ENCODE measurements around the gene HSD3B7.

Gene HSD3B7

DNA sequence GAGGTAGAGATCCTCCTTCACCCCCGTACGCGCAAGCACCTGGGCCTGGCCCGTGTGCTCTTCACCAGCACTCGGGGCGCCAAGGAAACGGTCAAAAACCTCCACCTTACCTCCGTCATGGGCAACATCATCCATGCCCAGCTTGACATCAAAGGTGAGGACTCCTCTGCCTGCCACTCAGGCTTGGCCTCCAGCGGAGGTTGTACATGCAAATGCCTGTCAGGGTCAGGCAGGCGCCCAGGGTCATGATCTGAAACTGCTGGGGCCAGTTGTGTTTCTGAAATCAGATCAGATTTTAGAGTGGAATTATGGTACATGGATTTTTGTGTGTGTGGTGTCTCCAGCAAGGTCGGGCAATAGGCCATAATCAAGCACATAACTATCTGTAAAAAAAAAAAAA is 23.6 kb upstream of the HSD3B7 start (continued):
- TF ChIP-seq, protein P1, sequence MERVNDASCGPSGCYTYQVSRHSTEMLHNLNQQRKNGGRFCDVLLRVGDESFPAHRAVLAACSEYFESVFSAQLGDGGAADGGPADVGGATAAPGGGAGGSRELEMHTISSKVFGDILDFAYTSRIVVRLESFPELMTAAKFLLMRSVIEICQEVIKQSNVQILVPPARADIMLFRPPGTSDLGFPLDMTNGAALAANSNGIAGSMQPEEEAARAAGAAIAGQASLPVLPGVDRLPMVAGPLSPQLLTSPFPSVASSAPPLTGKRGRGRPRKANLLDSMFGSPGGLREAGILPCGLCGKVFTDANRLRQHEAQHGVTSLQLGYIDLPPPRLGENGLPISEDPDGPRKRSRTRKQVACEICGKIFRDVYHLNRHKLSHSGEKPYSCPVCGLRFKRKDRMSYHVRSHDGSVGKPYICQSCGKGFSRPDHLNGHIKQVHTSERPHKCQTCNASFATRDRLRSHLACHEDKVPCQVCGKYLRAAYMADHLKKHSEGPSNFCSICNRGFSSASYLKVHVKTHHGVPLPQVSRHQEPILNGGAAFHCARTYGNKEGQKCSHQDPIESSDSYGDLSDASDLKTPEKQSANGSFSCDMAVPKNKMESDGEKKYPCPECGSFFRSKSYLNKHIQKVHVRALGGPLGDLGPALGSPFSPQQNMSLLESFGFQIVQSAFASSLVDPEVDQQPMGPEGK (CRISPR knock-in tag; IDR thresholded peaks at IDR 0.05; ENCODE audit: borderline replicate concordance): no peak
- TF ChIP-seq, protein P2, sequence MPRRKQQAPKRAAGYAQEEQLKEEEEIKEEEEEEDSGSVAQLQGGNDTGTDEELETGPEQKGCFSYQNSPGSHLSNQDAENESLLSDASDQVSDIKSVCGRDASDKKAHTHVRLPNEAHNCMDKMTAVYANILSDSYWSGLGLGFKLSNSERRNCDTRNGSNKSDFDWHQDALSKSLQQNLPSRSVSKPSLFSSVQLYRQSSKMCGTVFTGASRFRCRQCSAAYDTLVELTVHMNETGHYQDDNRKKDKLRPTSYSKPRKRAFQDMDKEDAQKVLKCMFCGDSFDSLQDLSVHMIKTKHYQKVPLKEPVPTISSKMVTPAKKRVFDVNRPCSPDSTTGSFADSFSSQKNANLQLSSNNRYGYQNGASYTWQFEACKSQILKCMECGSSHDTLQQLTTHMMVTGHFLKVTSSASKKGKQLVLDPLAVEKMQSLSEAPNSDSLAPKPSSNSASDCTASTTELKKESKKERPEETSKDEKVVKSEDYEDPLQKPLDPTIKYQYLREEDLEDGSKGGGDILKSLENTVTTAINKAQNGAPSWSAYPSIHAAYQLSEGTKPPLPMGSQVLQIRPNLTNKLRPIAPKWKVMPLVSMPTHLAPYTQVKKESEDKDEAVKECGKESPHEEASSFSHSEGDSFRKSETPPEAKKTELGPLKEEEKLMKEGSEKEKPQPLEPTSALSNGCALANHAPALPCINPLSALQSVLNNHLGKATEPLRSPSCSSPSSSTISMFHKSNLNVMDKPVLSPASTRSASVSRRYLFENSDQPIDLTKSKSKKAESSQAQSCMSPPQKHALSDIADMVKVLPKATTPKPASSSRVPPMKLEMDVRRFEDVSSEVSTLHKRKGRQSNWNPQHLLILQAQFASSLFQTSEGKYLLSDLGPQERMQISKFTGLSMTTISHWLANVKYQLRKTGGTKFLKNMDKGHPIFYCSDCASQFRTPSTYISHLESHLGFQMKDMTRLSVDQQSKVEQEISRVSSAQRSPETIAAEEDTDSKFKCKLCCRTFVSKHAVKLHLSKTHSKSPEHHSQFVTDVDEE (CRISPR knock-in tag; IDR thresholded peaks at IDR 0.05): no peak

DNA sequence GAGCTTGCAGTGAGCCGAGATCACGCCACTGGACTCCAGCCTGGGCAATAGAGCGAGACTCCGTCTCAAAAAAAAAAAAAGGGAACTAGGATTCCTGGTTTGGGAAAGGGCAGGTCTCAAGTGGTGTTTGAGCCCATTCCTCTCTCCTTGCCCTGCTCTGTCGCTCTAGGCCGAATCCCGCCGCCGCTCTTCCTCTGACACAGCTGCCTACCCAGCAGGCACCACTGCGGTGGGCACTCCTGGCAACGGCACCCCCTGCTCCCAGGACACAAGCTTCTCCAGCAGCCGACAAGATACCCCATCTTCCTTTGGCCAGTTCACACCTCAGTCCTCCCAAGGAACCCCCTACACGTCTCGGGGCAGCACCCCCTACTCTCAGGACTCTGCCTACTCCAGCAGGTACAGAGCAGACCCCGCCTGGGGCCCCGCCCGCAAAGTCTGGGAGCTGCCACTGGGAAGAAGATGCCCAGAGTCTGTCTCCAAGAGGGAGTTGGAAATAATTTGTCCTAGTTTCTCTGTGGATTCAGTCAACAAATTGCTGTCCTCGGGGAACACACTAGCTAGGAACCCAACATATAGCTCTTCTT is 21.0 kb upstream of the HSD3B7 start:
- ATAC-seq: no peak
- TF ChIP-seq, protein P3, sequence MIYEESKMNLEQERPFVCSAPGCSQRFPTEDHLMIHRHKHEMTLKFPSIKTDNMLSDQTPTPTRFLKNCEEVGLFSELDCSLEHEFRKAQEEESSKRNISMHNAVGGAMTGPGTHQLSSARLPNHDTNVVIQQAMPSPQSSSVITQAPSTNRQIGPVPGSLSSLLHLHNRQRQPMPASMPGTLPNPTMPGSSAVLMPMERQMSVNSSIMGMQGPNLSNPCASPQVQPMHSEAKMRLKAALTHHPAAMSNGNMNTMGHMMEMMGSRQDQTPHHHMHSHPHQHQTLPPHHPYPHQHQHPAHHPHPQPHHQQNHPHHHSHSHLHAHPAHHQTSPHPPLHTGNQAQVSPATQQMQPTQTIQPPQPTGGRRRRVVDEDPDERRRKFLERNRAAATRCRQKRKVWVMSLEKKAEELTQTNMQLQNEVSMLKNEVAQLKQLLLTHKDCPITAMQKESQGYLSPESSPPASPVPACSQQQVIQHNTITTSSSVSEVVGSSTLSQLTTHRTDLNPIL (CRISPR knock-in tag; IDR thresholded peaks at IDR 0.05; ENCODE audit: low read depth): no peak
- TF ChIP-seq BACH2 (CRISPR knock-in tag; IDR thresholded peaks at IDR 0.05; ENCODE audit: borderline replicate concordance): no peak
- TF ChIP-seq GLIS3 (CRISPR knock-in tag; IDR thresholded peaks at IDR 0.05): no peak
- TF ChIP-seq SNAI2 (CRISPR knock-in tag; IDR thresholded peaks at IDR 0.05): no peak
- TF ChIP-seq, protein P4, sequence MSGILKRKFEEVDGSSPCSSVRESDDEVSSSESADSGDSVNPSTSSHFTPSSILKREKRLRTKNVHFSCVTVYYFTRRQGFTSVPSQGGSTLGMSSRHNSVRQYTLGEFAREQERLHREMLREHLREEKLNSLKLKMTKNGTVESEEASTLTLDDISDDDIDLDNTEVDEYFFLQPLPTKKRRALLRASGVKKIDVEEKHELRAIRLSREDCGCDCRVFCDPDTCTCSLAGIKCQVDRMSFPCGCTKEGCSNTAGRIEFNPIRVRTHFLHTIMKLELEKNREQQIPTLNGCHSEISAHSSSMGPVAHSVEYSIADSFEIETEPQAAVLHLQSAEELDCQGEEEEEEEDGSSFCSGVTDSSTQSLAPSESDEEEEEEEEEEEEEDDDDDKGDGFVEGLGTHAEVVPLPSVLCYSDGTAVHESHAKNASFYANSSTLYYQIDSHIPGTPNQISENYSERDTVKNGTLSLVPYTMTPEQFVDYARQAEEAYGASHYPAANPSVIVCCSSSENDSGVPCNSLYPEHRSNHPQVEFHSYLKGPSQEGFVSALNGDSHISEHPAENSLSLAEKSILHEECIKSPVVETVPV (CRISPR knock-in tag; IDR thresholded peaks at IDR 0.05): no peak
- TF ChIP-seq, protein P2 (CRISPR knock-in tag; IDR thresholded peaks at IDR 0.05): no peak
- TF ChIP-seq TOX (CRISPR knock-in tag; IDR thresholded peaks at IDR 0.05; ENCODE audit: borderline replicate concordance): no peak
- no peak for TF ChIP-seq ZNF8 (CRISPR knock-in tag; IDR thresholded peaks at IDR 0.05)
- TF ChIP-seq RARB (CRISPR knock-in tag; IDR thresholded peaks at IDR 0.05): no peak
- TF ChIP-seq ESRRG (CRISPR knock-in tag; IDR thresholded peaks at IDR 0.05): no peak
- TF ChIP-seq, protein P5, sequence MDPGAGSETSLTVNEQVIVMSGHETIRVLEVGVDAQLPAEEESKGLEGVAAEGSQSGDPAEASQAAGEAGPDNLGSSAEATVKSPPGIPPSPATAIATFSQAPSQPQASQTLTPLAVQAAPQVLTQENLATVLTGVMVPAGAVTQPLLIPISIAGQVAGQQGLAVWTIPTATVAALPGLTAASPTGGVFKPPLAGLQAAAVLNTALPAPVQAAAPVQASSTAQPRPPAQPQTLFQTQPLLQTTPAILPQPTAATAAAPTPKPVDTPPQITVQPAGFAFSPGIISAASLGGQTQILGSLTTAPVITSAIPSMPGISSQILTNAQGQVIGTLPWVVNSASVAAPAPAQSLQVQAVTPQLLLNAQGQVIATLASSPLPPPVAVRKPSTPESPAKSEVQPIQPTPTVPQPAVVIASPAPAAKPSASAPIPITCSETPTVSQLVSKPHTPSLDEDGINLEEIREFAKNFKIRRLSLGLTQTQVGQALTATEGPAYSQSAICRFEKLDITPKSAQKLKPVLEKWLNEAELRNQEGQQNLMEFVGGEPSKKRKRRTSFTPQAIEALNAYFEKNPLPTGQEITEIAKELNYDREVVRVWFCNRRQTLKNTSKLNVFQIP (CRISPR knock-in tag; IDR thresholded peaks at IDR 0.05; ENCODE audit: borderline replicate concordance, low read depth): no peak
- no peak for TF ChIP-seq ISL1 (CRISPR knock-in tag; IDR thresholded peaks at IDR 0.05)
- no peak for TF ChIP-seq ZC3H10 (CRISPR knock-in tag; IDR thresholded peaks at IDR 0.05)
- TF ChIP-seq, protein P1 (CRISPR knock-in tag; IDR thresholded peaks at IDR 0.05; ENCODE audit: borderline replicate concordance): no peak

Data from SK-N-SH treated with all-trans-retinoic acid at 6 μM for 48 hours (cell line).